Measurements from ENCODE around the gene HOMEZ.
"Not testable (repeated sequence)": the region's sequence is repeated elsewhere in the genome, so short reads cannot be mapped to it uniquely, and the experiment has no call there.

Gene HOMEZ

GRCh38 chr14:23286020-23286901 is at the start of gene HOMEZ:
TSS of gene HOMEZ (minus strand) at chr14:23286132. CDS start at chr14:23285952, 180 bp downstream.
- in situ Hi-C loops (cut with HindIII; ENCODE audit: low sequenced_read_pairs): no loop called here

GRCh38 chr14:23335623-23336022 is 49.7 kb upstream of the HOMEZ start:
- in situ Hi-C loops (cut with HindIII; ENCODE audit: low sequenced_read_pairs): no loop called here

GRCh38 chr14:23327947-23328744 is 42.2 kb upstream of the HOMEZ start:
- in situ Hi-C loops (cut with HindIII; ENCODE audit: low sequenced_read_pairs): no loop called here

- in situ Hi-C loops (cut with HindIII; ENCODE audit: low sequenced_read_pairs): no loop called here
Observed at GRCh38 chr14:23326491-23327332, 40.8 kb upstream of the HOMEZ start.

GRCh38 chr14:23325746-23326145 is 39.8 kb upstream of the HOMEZ start:
- in situ Hi-C loops (cut with HindIII; ENCODE audit: low sequenced_read_pairs): not testable (repeated sequence)

GRCh38 chr14:23324993-23325392 is 39.1 kb upstream of the HOMEZ start:
- in situ Hi-C loops (cut with HindIII; ENCODE audit: low sequenced_read_pairs): no loop called here

- in situ Hi-C loops (cut with HindIII; ENCODE audit: low sequenced_read_pairs): no loop called here
Observed at GRCh38 chr14:23324455-23324846, 38.5 kb upstream of the HOMEZ start.

GRCh38 chr14:23323838-23324454 is 38.0 kb upstream of the HOMEZ start:
- in situ Hi-C loops (cut with HindIII; ENCODE audit: low sequenced_read_pairs): no loop called here

GRCh38 chr14:23322568-23323517 is 36.9 kb upstream of the HOMEZ start:
- in situ Hi-C loops (cut with HindIII; ENCODE audit: low sequenced_read_pairs): no loop called here

GRCh38 chr14:23321572-23322547 is 35.9 kb upstream of the HOMEZ start:
- in situ Hi-C loops (cut with HindIII; ENCODE audit: low sequenced_read_pairs): no loop called here

GRCh38 chr14:23320584-23321571 is 34.9 kb upstream of the HOMEZ start, which contains the start of gene PABPN1:
TSS of gene PABPN1 (plus strand) at chr14:23321457. CDS start at chr14:23321470, 13 bp downstream.
- in situ Hi-C loops (cut with HindIII; ENCODE audit: low sequenced_read_pairs): no loop called here

- in situ Hi-C loops (cut with HindIII; ENCODE audit: low sequenced_read_pairs): no loop called here
Observed at GRCh38 chr14:23319746-23320583, 34.0 kb upstream of the HOMEZ start.

- in situ Hi-C loops (cut with HindIII; ENCODE audit: low sequenced_read_pairs): no loop called here
Observed at GRCh38 chr14:23316300-23316699, 30.4 kb upstream of the HOMEZ start.

GRCh38 chr14:23310546-23310945 is 24.6 kb upstream of the HOMEZ start:
- in situ Hi-C loops (cut with HindIII; ENCODE audit: low sequenced_read_pairs): no loop called here

GRCh38 chr14:23308721-23309445 is 23.0 kb upstream of the HOMEZ start:
- in situ Hi-C loops (cut with HindIII; ENCODE audit: low sequenced_read_pairs): no loop called here

All from endothelial cell of hepatic sinusoid (primary cell).